Upper lobe of right lung (tissue), 1 donor: ENCODE measurements around the gene B3GNT9. TPM values are rescaled to one million over a fixed set of nuclear protein-coding genes. Genes with fewer than 3 reads are reported as not detected.

Source experiments
- ATAC-seq: fragments of 200-7000 bp; cut with Tn5 transposase; one replicate; pipeline ENCODE4 v1.9.1; 2020; ENCODE audit warnings: mild to moderate bottlenecking, moderate library complexity
- DNase-seq: peaks from one replicate; pipeline ENCODE4 v3.0.0-alpha.2; 2020
- H3K27ac ChIP-seq: fragments of 200-600 bp; one replicate; pipeline ENCODE4 v1.8.0; 2022
- H3K27me3 ChIP-seq: fragments of 200-600 bp; one replicate; pipeline ENCODE4 v1.8.0; 2022; ENCODE audit warnings: mild to moderate bottlenecking
- H3K36me3 ChIP-seq: fragments of 200-600 bp; one replicate; pipeline ENCODE4 v1.8.0; 2022
- H3K4me1 ChIP-seq: fragments of 200-600 bp; one replicate; pipeline ENCODE4 v1.8.0; 2022
- H3K4me3 ChIP-seq: fragments of 200-600 bp; one replicate; pipeline ENCODE4 v1.8.0; 2022; ENCODE audit warnings: mild to moderate bottlenecking
- H3K9me3 ChIP-seq: fragments of 200-600 bp; one replicate; pipeline ENCODE4 v1.8.0; 2022
- CTCF ChIP-seq: fragments of 200-600 bp; IDR thresholded peaks from one replicate; pipeline ENCODE4 v1.8.0; 2022; ENCODE audit warnings: antibody characterized with exemption
- intact Hi-C: fragments of 100-400 bp; cut with DNase I; formaldehyde crosslinking; loops from one replicate; pipeline ENCODE4 v1.11.0; 2022
- total RNA-seq: library from RNA; stranded (reverse); fragmentation: NEBNext Ultra II Directional; extraction: Animal tissue kit (Norgen Biotek cat#: 25700); gene quantifications from one replicate; pipeline ENCODE4 v1.2.1, GENCODE V29; 2021
- donor health status: DM: no; HTN: yes; CAD: no; lungs with severe emphysema.

The B3GNT9 gene
- total RNA-seq, 1 donor from 2014 or later, result 19.3 TPM

GRCh38 chr16:67180166-67180565 is 29.4 kb upstream of the B3GNT9 start:
- H3K36me3 ChIP-seq, result no peaks in the 10 kb centered on the region
- intact Hi-C loops, result no loop called here
- no peaks in the 10 kb centered on the region for H3K9me3 ChIP-seq
- H3K27ac ChIP-seq, result no peak overlapping the region
- DNase-seq (no peak), ATAC-seq (no peak)
- peaks cover 34% of the 10 kb centered on the region for H3K4me1 ChIP-seq
- TF ChIP-seq CTCF, result no peak
- no peaks in the 10 kb centered on the region for H3K27me3 ChIP-seq
- no peak overlapping the region for H3K4me3 ChIP-seq

GRCh38 chr16:67179421-67180080 is 28.8 kb upstream of the B3GNT9 start:
- no peak for ATAC-seq
- H3K36me3 ChIP-seq, result no peaks in the 10 kb centered on the region
- intact Hi-C loops, result no loop called here
- TF ChIP-seq CTCF, result no peak
- H3K9me3 ChIP-seq, result no peaks in the 10 kb centered on the region
- H3K27me3 ChIP-seq, result no peaks in the 10 kb centered on the region
- H3K4me1 ChIP-seq, result peaks cover 34% of the 10 kb centered on the region
- no peak for DNase-seq
- H3K27ac ChIP-seq, result no peak overlapping the region
- H3K4me3 ChIP-seq, result no peak overlapping the region

- peak overlapping the region; percentile 61 for H3K27ac ChIP-seq
- H3K4me3 ChIP-seq, result peak overlapping the region; percentile 49
- peaks cover 42% of the 10 kb centered on the region for H3K4me1 ChIP-seq
- intact Hi-C loops, result no loop called here
- H3K36me3 ChIP-seq, result no peaks in the 10 kb centered on the region
- DNase-seq, result peak; percentile 93
- peak; percentile 78 for ATAC-seq
- no peaks in the 10 kb centered on the region for H3K9me3 ChIP-seq
- no peaks in the 10 kb centered on the region for H3K27me3 ChIP-seq
- peak; percentile 7 for TF ChIP-seq CTCF
Measured at GRCh38 chr16:67177743-67178699, 27.2 kb upstream of the B3GNT9 start.

GRCh38 chr16:67176662-67177061 is 25.9 kb upstream of the B3GNT9 start:
- TF ChIP-seq CTCF, result no peak
- DNase-seq, result no peak
- ATAC-seq, result no peak
- Histone ChIP-seq H3K4me1 (peaks cover 42% of the 10 kb centered on the region), H3K4me3 (no peak overlapping the region), H3K27me3 (no peaks in the 10 kb centered on the region), H3K9me3 (no peaks in the 10 kb centered on the region), H3K27ac (no peak overlapping the region), H3K36me3 (no peaks in the 10 kb centered on the region)
- intact Hi-C loops, result no loop called here

GRCh38 chr16:67174706-67175231 is 24.0 kb upstream of the B3GNT9 start:
- ATAC-seq (no peak), DNase-seq (no peak)
- intact Hi-C loops, result no loop called here
- no peaks in the 10 kb centered on the region for H3K9me3 ChIP-seq
- TF ChIP-seq CTCF, result no peak
- peaks cover 58% of the 10 kb centered on the region for H3K4me1 ChIP-seq
- H3K36me3 ChIP-seq, result no peaks in the 10 kb centered on the region
- peak overlapping the region; percentile 83 for H3K27ac ChIP-seq
- H3K27me3 ChIP-seq, result no peaks in the 10 kb centered on the region
- H3K4me3 ChIP-seq, result peak overlapping the region; percentile 53
